Natural killer cell (primary cell): ENCODE measurements around the gene SV2C. TPM values are rescaled to one million over a fixed set of nuclear protein-coding genes. Genes with fewer than 3 reads are reported as not detected.

Source experiments
- ATAC-seq, 3 donors: fragments of 150-1000 bp in 2 of 3; fragments of 200-7000 bp in 1 of 3; cut with Tn5 transposase; 1 replicate in 1 of 3; 2 replicates in 2 of 3; pipeline ENCODE4 v1.10.0; 2021; ENCODE audit warnings: mild to moderate bottlenecking in 2 of 3, moderate library complexity in 2 of 3
- DNase-seq, 2 donors: peaks; one replicate each; pipeline versions ENCODE4 v3.0.0 to v3.0.0-alpha.2; 2013 to 2021; ENCODE audit warnings: mixed read lengths in 1 of 2
- H3K27ac ChIP-seq: one replicate; pipeline ENCODE4 v1.5.1; 2013; ENCODE audit warnings: mild to moderate bottlenecking, low read length
- H3K27me3 ChIP-seq: one replicate; pipeline ENCODE4 v1.6.1; 2013; ENCODE audit warnings: low read length; ENCODE audit not compliant: control insufficient read depth, insufficient read depth
- H3K36me3 ChIP-seq: one replicate; pipeline ENCODE4 v1.6.1; 2013; ENCODE audit warnings: low read length; ENCODE audit not compliant: control insufficient read depth, insufficient read depth
- H3K4me1 ChIP-seq: one replicate; pipeline ENCODE4 v1.6.1; 2013; ENCODE audit warnings: low read length; ENCODE audit not compliant: control insufficient read depth, insufficient read depth
- H3K4me3 ChIP-seq: one replicate; pipeline ENCODE4 v1.5.1; 2013; ENCODE audit warnings: low read length
- H3K9me3 ChIP-seq: one replicate; pipeline ENCODE4 v1.6.1; 2013; ENCODE audit warnings: low read length; ENCODE audit not compliant: control insufficient read depth, insufficient read depth
- H3K27ac Mint-ChIP-seq, 2 donors: one replicate each; pipeline ENCODE4 v1.8.0; 2022; ENCODE audit warnings: mild to moderate bottlenecking in 2 of 2, mixed read lengths in 2 of 2, moderate library complexity in 1 of 2
- H3K27me3 Mint-ChIP-seq, 2 donors: one replicate each; pipeline ENCODE4 v1.8.0; 2022; ENCODE audit warnings: low read depth in 2 of 2, mixed read lengths in 2 of 2
- H3K36me3 Mint-ChIP-seq: one replicate; pipeline ENCODE4 v1.8.0; 2022; ENCODE audit warnings: mixed read lengths
- H3K4me1 Mint-ChIP-seq, 2 donors: one replicate each; pipeline ENCODE4 v1.8.0; 2022; ENCODE audit warnings: mixed read lengths in 2 of 2
- H3K4me3 Mint-ChIP-seq: one replicate; pipeline ENCODE4 v1.8.0; 2022; ENCODE audit warnings: mild to moderate bottlenecking, moderate library complexity, mixed read lengths
- H3K9me3 Mint-ChIP-seq, 2 donors: one replicate each; pipeline ENCODE4 v1.8.0; 2022; ENCODE audit warnings: mixed read lengths in 2 of 2
- WGBS: methylation state at CpG from one replicate; pipeline ENCODE4 v1.1.7; 2013; ENCODE audit warnings: missing lambda C conversion rate; ENCODE audit not compliant: insufficient coverage; 5-methylcytosine and 5-hydroxymethylcytosine counted together
- intact Hi-C: fragments of 100-400 bp; cut with micrococcal nuclease; formaldehyde crosslinking; loops from one replicate; pipeline ENCODE4 v1.14.2; 2022
- total RNA-seq, 4 donors: library from RNA; stranded (reverse); fragments of 120-200 nt in 1 of 4; gene quantifications; one replicate each; pipeline versions ENCODE4 v1.2.3 to v1.2.4, GENCODE V29; 2013 to 2022
- TF ChIP-seq, protein P1 (sequence below): fragments of 200-600 bp; IDR thresholded peaks from one replicate; pipeline ENCODE4 v1.8.0; 2022; ENCODE audit warnings: antibody characterized with exemption

The SV2C gene
- total RNA-seq, 3 donors from 2014 or later (not counting 1 experiment from before 2014, with no cell fraction given): not detected

DNA sequence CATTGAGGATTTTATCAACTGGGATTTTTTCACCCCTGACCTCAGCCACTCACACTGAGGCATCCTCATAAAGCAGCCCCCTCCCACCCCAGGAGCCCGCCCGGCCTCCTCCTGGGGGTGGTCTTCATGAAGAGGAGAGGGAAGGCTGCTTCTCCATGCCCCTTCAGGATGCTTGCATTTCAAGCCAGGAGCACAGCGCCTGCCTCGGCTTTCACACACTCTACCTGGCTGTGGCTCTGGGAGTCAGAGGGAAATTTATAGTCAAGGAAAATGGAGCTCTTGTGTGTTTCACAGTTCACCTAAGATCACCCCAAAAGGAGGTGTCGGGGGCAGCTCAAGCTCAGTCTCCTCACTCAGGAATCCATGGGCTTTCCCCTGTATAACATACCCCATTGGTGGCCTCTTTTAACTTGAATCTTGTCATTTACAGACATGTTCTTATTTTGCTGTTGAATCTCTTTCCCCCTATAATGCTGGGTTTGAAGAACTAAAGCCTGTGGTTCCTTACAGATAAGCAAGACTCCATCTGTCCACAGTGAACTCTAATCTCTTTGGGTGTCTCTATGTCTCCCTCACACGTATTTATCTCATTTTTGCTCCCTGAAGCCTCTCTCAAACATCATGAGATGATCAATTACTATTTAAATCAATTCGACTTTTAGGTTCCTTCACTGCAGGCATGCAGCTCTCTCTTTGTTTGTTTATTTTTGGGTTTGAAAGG, 297.3 kb downstream of the SV2C start:
- H3K9me3 Mint-ChIP-seq: no peaks in the 10 kb centered on the region
- H3K4me1 ChIP-seq: peaks cover 12% of the 10 kb centered on the region
- no peak for DNase-seq
- ATAC-seq: no peak
- peaks cover 31 to 69% of the 10 kb centered on the region in 2 donors for H3K4me1 Mint-ChIP-seq
- H3K27me3 Mint-ChIP-seq: no peaks in the 10 kb centered on the region
- H3K27ac ChIP-seq: no peak overlapping the region
- 94% methylated on average over 4 of the region's 7 CpGs for WGBS
- intact Hi-C loops: no loop called here
- no peaks in the 10 kb centered on the region for H3K36me3 ChIP-seq
- no peak overlapping the region for H3K4me3 Mint-ChIP-seq
- H3K36me3 Mint-ChIP-seq: no peaks in the 10 kb centered on the region
- H3K27ac Mint-ChIP-seq: peak overlapping the region in 1 of 2 donors; percentile 1
- no peak overlapping the region for H3K4me3 ChIP-seq
- H3K9me3 ChIP-seq: no peaks in the 10 kb centered on the region
- TF ChIP-seq, protein P1, sequence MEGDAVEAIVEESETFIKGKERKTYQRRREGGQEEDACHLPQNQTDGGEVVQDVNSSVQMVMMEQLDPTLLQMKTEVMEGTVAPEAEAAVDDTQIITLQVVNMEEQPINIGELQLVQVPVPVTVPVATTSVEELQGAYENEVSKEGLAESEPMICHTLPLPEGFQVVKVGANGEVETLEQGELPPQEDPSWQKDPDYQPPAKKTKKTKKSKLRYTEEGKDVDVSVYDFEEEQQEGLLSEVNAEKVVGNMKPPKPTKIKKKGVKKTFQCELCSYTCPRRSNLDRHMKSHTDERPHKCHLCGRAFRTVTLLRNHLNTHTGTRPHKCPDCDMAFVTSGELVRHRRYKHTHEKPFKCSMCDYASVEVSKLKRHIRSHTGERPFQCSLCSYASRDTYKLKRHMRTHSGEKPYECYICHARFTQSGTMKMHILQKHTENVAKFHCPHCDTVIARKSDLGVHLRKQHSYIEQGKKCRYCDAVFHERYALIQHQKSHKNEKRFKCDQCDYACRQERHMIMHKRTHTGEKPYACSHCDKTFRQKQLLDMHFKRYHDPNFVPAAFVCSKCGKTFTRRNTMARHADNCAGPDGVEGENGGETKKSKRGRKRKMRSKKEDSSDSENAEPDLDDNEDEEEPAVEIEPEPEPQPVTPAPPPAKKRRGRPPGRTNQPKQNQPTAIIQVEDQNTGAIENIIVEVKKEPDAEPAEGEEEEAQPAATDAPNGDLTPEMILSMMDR: no peak
- no peaks in the 10 kb centered on the region for H3K27me3 ChIP-seq

DNA sequence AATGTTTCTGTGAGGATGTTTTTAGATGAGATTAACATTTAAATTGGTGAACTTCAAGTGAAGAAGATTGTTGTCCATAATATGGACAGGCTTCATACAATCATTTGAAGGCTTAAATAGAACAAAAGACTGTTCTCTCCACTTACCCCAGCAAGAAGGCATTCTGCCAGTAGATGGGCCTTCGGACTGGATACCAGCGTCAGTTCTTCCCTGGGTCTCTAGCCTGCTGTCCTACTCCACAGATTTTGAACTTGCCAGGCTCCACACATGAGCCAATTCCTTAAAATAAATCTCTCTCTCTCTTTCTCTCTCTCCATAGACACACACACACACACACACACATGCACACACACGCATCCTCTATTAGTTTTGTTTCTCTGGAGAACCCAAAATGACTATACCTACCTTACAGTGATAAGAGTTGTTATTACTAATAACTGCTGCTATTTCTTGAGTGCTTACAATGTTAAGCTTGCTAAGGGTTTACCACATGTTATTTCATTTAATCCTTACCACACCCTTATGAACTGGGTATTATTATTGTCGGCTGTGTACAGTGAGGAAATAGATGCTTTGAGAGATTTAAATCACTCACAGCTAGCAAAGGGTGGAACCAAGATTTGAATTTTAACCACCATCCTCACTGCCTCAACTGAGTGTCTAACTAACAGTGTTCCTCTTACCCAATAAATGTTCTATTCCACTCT, 300.1 kb downstream of the SV2C start:
- H3K4me1 Mint-ChIP-seq: peaks cover 35 to 63% of the 10 kb centered on the region in 2 donors

DNA sequence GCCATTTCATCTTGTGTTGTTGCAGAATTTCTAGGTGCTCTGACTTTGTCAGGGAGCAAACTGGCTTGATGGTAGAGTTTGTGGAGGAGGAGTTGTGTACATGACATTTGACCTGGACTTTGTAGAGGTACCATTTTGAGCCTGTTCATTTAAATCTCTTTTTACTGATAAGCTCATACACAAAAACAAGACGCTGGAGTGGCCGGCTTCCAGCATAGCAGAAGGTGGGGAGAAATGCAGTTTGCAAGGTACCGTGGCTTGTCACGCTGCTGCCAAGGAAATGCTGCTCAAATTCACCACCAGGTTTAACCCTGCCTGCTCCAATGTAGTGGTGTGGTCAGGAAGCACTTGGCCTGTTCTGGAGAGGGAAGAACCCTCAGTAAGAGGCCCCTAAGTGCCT, 301.0 kb downstream of the SV2C start:
- WGBS: 30% methylated on average over 4 of the region's 4 CpGs
- no peak for DNase-seq
- no peaks in the 10 kb centered on the region for H3K27me3 Mint-ChIP-seq
- H3K36me3 Mint-ChIP-seq: no peaks in the 10 kb centered on the region
- Histone ChIP-seq H3K27ac (no peak overlapping the region), H3K4me1 (peaks cover 12% of the 10 kb centered on the region), H3K27me3 (no peaks in the 10 kb centered on the region), H3K4me3 (no peak overlapping the region), H3K9me3 (no peaks in the 10 kb centered on the region), H3K36me3 (no peaks in the 10 kb centered on the region)
- H3K9me3 Mint-ChIP-seq: no peaks in the 10 kb centered on the region
- TF ChIP-seq, protein P1: no peak
- H3K4me1 Mint-ChIP-seq: peaks cover 33 to 56% of the 10 kb centered on the region in 2 donors
- peak in 1 of 3 donors; percentile 25 for ATAC-seq
- intact Hi-C loops: no loop called here
- peak overlapping the region; percentile 55 for H3K4me3 Mint-ChIP-seq
- peak overlapping the region; percentile 37 to 66 for H3K27ac Mint-ChIP-seq

More for the DNA sequence above, 300.1 kb downstream of the SV2C start:
- peak overlapping the region; percentile 3 for H3K4me3 Mint-ChIP-seq
- intact Hi-C loops: no loop called here
- H3K27me3 ChIP-seq: no peaks in the 10 kb centered on the region
- H3K9me3 Mint-ChIP-seq: no peaks in the 10 kb centered on the region
- H3K4me1 ChIP-seq: peaks cover 12% of the 10 kb centered on the region
- H3K27me3 Mint-ChIP-seq: no peaks in the 10 kb centered on the region
- H3K27ac Mint-ChIP-seq: peak overlapping the region; percentile 37 to 66
- DNase-seq: no peak
- H3K4me3 ChIP-seq: no peak overlapping the region
- WGBS: 98% methylated on average over 2 of the region's 4 CpGs
- H3K36me3 ChIP-seq: no peaks in the 10 kb centered on the region
- ATAC-seq: peak; percentile 48 to 65 (median 63)
- TF ChIP-seq, protein P1: no peak
- no peaks in the 10 kb centered on the region for H3K9me3 ChIP-seq
- H3K27ac ChIP-seq: no peak overlapping the region
- no peaks in the 10 kb centered on the region for H3K36me3 Mint-ChIP-seq
